Neuron (in vitro differentiated cells): Measurements from ENCODE around the gene COL6A3.

Experiments used
- H2AFZ ChIP-seq: one replicate; pipeline ENCODE4 v1.6.1; 2013; ENCODE audit warnings: low read depth, mild to moderate bottlenecking, inconsistent platforms, low read length, moderate library complexity
- H3K27me3 ChIP-seq: one replicate; pipeline ENCODE4 v1.6.1; 2013; ENCODE audit warnings: low read length; ENCODE audit not compliant: insufficient read depth
- H3K36me3 ChIP-seq: one replicate; pipeline ENCODE4 v1.6.1; 2013; ENCODE audit warnings: low read length; ENCODE audit not compliant: insufficient read depth
- H3K4me1 ChIP-seq: one replicate; pipeline ENCODE4 v1.6.1; 2013; ENCODE audit warnings: low read length; ENCODE audit not compliant: insufficient read depth
- H3K4me3 ChIP-seq: 2 replicates; pipeline ENCODE4 v1.5.1; 2013; ENCODE audit warnings: mild to moderate bottlenecking, low read length, moderate library complexity
- H3K9me3 ChIP-seq: one replicate; pipeline ENCODE4 v1.6.1; 2013; ENCODE audit warnings: low read length

COL6A3 gene

GRCh38 chr2:237405006-237405559 lies 8.9 kb downstream of the COL6A3 start:
- Histone ChIP-seq H2AFZ (no peak overlapping the region), H3K9me3 (no peaks in the 10 kb centered on the region), H3K4me3 (no peak overlapping the region), H3K36me3 (no peaks in the 10 kb centered on the region), H3K4me1 (no peaks in the 10 kb centered on the region), H3K27me3 (peaks cover 26% of the 10 kb centered on the region)

- Histone ChIP-seq H3K36me3 (no peaks in the 10 kb centered on the region), H3K27me3 (peaks cover 26% of the 10 kb centered on the region), H3K9me3 (no peaks in the 10 kb centered on the region), H2AFZ (no peak overlapping the region), H3K4me3 (no peak overlapping the region), H3K4me1 (no peaks in the 10 kb centered on the region)
These were observed 9.6 kb downstream of the COL6A3 start for GRCh38 chr2:237404413-237404812.

GRCh38 chr2:237403024-237403882 lies 10.7 kb downstream of the COL6A3 start:
- peaks cover 26% of the 10 kb centered on the region for H3K27me3 ChIP-seq
- H3K36me3 ChIP-seq, result no peaks in the 10 kb centered on the region
- H2AFZ ChIP-seq, result no peak overlapping the region
- no peaks in the 10 kb centered on the region for H3K9me3 ChIP-seq
- no peaks in the 10 kb centered on the region for H3K4me1 ChIP-seq
- H3K4me3 ChIP-seq, result no peak overlapping the region

GRCh38 chr2:237400199-237400598 lies 13.8 kb downstream of the COL6A3 start:
- Histone ChIP-seq H3K4me3 (no peak overlapping the region), H3K27me3 (peaks cover 19% of the 10 kb centered on the region), H3K9me3 (no peaks in the 10 kb centered on the region), H3K36me3 (no peaks in the 10 kb centered on the region), H3K4me1 (no peaks in the 10 kb centered on the region), H2AFZ (no peak overlapping the region)

- Histone ChIP-seq H3K4me1 (no peaks in the 10 kb centered on the region), H2AFZ (no peak overlapping the region), H3K36me3 (no peaks in the 10 kb centered on the region), H3K9me3 (no peaks in the 10 kb centered on the region), H3K4me3 (no peak overlapping the region), H3K27me3 (no peaks in the 10 kb centered on the region)
These were observed 16.9 kb downstream of the COL6A3 start for GRCh38 chr2:237397072-237397471.

GRCh38 chr2:237393523-237393922 lies 20.4 kb downstream of the COL6A3 start:
- Histone ChIP-seq H3K4me3 (no peak overlapping the region), H3K4me1 (no peaks in the 10 kb centered on the region), H3K36me3 (no peaks in the 10 kb centered on the region), H3K27me3 (no peaks in the 10 kb centered on the region), H3K9me3 (no peaks in the 10 kb centered on the region), H2AFZ (no peak overlapping the region)

- H3K9me3 ChIP-seq, result no peaks in the 10 kb centered on the region
- H3K4me3 ChIP-seq, result no peak overlapping the region
- no peaks in the 10 kb centered on the region for H3K4me1 ChIP-seq
- H2AFZ ChIP-seq, result no peak overlapping the region
- no peaks in the 10 kb centered on the region for H3K27me3 ChIP-seq
- H3K36me3 ChIP-seq, result no peaks in the 10 kb centered on the region
These were observed 21.8 kb downstream of the COL6A3 start for GRCh38 chr2:237392186-237392585.

- Histone ChIP-seq H3K9me3 (no peaks in the 10 kb centered on the region), H3K4me1 (no peaks in the 10 kb centered on the region), H2AFZ (no peak overlapping the region), H3K27me3 (no peaks in the 10 kb centered on the region), H3K4me3 (no peak overlapping the region), H3K36me3 (no peaks in the 10 kb centered on the region)
These were observed 22.8 kb downstream of the COL6A3 start for GRCh38 chr2:237391140-237391539.

GRCh38 chr2:237390235-237390634 lies 23.7 kb downstream of the COL6A3 start:
- H2AFZ ChIP-seq, result no peak overlapping the region
- H3K27me3 ChIP-seq, result no peaks in the 10 kb centered on the region
- H3K4me1 ChIP-seq, result no peaks in the 10 kb centered on the region
- no peaks in the 10 kb centered on the region for H3K36me3 ChIP-seq
- H3K4me3 ChIP-seq, result no peak overlapping the region
- H3K9me3 ChIP-seq, result no peaks in the 10 kb centered on the region

- H2AFZ ChIP-seq, result no peak overlapping the region
- no peaks in the 10 kb centered on the region for H3K9me3 ChIP-seq
- no peaks in the 10 kb centered on the region for H3K36me3 ChIP-seq
- H3K27me3 ChIP-seq, result no peaks in the 10 kb centered on the region
- H3K4me1 ChIP-seq, result no peaks in the 10 kb centered on the region
- H3K4me3 ChIP-seq, result no peak overlapping the region
These were observed 24.1 kb downstream of the COL6A3 start for GRCh38 chr2:237389831-237390230.

GRCh38 chr2:237388036-237388435 lies 25.9 kb downstream of the COL6A3 start:
- H3K4me1 ChIP-seq, result no peaks in the 10 kb centered on the region
- no peak overlapping the region for H2AFZ ChIP-seq
- no peaks in the 10 kb centered on the region for H3K36me3 ChIP-seq
- H3K9me3 ChIP-seq, result no peaks in the 10 kb centered on the region
- no peak overlapping the region for H3K4me3 ChIP-seq
- no peaks in the 10 kb centered on the region for H3K27me3 ChIP-seq

- H2AFZ ChIP-seq, result no peak overlapping the region
These were observed 29.3 kb downstream of the COL6A3 start for GRCh38 chr2:237384672-237385020.

GRCh38 chr2:237383991-237384671 lies 29.8 kb downstream of the COL6A3 start:
- Histone ChIP-seq H3K27me3 (no peaks in the 10 kb centered on the region), H2AFZ (no peak overlapping the region), H3K9me3 (no peaks in the 10 kb centered on the region), H3K4me1 (no peaks in the 10 kb centered on the region), H3K4me3 (no peak overlapping the region), H3K36me3 (no peaks in the 10 kb centered on the region)

More at GRCh38 chr2:237384672-237385020, 29.3 kb downstream of the COL6A3 start:
- H3K4me1 ChIP-seq, result no peaks in the 10 kb centered on the region
- no peaks in the 10 kb centered on the region for H3K9me3 ChIP-seq
- H3K4me3 ChIP-seq, result no peak overlapping the region
- no peaks in the 10 kb centered on the region for H3K27me3 ChIP-seq
- H3K36me3 ChIP-seq, result no peaks in the 10 kb centered on the region
